Measurements from ENCODE around the gene TMEM53.
A peak's percentile ranks its signal among the peaks of the same experiment; 100 is the strongest.
"Not testable (repeated sequence)": the region's sequence is repeated elsewhere in the genome, so short reads cannot be mapped to it uniquely, and the experiment has no call there.

The TMEM53 gene

DNA sequence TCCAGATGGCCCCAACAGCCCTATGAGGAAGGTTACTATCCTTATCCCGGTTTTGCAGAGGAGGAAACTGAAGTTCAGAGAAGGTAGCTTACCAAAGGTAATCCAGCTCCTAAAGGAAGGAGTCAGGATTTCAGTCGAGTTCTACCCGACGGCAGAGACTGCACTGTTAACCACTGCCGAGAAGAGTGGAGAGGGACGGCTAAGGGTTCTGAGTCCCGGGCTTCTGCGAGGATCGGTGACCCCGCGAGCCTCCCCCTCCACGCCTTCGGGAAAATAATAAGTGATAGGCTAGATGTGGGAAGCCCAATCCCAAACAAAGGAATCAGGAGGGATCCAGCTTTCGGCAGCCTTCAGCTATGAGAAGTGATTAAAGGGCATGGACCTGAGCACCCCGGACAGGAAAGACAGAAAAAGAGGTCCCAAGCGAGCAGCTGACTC lies 587 bp downstream of the TMEM53 start:
- Histone ChIP-seq H3K9ac (ENCODE audit: low read depth in 1 of 2, low read length in 2 of 2) (peak overlapping the region; percentile 88 to 95), H3K27ac (ENCODE audit: low read depth in 2 of 2, low read length in 2 of 2) (peak overlapping the region; percentile 98 to 99), H3K4me1 (ENCODE audit: control insufficient read depth in 2 of 2, insufficient read depth in 2 of 2, low read length in 2 of 2) (peaks cover 25 to 38% of the 10 kb centered on the region in 2 donors), H3K9me3 (ENCODE audit: control insufficient read depth in 2 of 2, low read length in 2 of 2) (no peaks in the 10 kb centered on the region), H3K4me3 (ENCODE audit: low read length in 2 of 2) (peak overlapping the region; percentile 82 to 88), H3K27me3 (ENCODE audit: control insufficient read depth in 2 of 2, insufficient read depth in 2 of 2, low read length in 2 of 2) (no peaks in the 10 kb centered on the region), H3K36me3 (ENCODE audit: control insufficient read depth in 2 of 2, insufficient read depth in 2 of 2, low read length in 2 of 2) (no peaks in the 10 kb centered on the region)

DNA sequence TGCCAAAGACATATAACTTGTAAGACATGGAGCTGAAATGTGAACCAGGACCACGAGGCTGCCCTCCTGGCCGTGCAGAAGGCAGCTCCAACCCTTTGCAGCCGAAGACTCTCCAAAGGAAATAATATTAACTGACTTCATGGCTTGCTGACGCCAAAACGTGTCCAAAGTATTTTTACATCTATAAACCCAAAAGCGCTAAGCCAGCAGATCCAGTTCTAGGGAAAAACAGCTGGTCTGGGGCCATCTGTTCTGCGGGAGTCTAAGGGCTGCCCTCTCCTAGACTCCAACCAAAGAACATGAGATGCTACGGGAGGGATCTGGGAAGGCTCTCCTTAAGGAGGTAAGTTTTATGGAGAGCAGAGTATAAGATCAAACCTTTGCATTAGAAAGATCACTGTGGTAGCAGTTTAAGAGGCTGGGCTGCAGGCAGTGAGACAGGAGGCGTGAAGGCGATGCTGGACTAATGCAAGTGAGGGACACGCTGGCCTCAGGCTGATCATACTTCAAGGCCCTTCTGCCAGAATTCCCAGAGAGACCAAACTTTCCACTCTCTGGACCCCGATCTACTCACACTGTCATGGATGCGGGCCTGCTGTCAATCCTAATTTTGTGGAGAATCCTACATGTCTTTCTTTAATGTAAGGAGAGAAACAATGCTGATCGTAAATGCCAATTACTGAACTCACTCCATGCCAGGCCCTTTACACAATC lies 1.2 kb downstream of the TMEM53 start:
- Histone ChIP-seq H3K9me3 (ENCODE audit: control insufficient read depth in 2 of 2, low read length in 2 of 2) (no peaks in the 10 kb centered on the region), H3K36me3 (ENCODE audit: control insufficient read depth in 2 of 2, insufficient read depth in 2 of 2, low read length in 2 of 2) (no peaks in the 10 kb centered on the region), H3K9ac (ENCODE audit: low read depth in 1 of 2, low read length in 2 of 2) (peak overlapping the region; percentile 88 to 95), H3K27me3 (ENCODE audit: control insufficient read depth in 2 of 2, insufficient read depth in 2 of 2, low read length in 2 of 2) (no peaks in the 10 kb centered on the region), H3K4me3 (ENCODE audit: low read length in 2 of 2) (peak overlapping the region; percentile 82 to 88), H3K27ac (ENCODE audit: low read depth in 2 of 2, low read length in 2 of 2) (peak overlapping the region; percentile 98 to 99), H3K4me1 (ENCODE audit: control insufficient read depth in 2 of 2, insufficient read depth in 2 of 2, low read length in 2 of 2) (peaks cover 25 to 38% of the 10 kb centered on the region in 2 donors)

DNA sequence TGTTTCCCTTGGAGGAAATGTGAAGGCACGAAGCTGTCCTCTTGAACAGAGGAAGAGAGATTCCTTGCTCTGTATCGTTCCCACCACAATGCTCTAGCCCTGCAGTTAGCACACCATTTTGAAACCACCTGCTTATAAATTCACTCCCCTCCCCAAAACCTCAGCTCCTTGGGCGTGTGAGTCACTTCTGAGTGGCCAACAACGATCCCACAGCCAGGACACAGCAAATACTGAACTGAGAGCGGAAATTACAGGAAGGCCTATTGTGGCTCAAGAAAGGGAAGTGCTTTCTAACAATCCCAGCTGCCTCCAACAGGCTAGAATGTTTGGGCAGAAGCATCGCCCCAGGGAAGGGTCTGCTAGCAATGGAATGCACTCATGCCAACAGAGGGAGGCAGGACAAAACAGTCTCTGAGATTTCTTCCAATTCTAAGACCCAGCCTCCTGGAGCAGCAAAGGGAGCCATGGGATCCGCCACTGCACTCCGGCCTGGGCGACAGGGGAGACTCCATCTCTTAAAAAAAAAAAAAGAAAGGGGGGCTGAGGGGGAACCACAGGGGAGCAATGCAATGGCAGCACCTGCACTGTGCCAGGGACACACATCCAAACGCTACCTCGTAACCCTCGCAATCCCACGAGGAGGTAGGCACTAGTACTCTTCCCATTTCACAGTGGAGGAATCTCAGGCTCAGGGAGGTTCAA lies 1.9 kb downstream of the TMEM53 start:
- no peaks in the 10 kb centered on the region for H3K27me3 ChIP-seq (ENCODE audit: control insufficient read depth in 2 of 2, insufficient read depth in 2 of 2, low read length in 2 of 2)

DNA sequence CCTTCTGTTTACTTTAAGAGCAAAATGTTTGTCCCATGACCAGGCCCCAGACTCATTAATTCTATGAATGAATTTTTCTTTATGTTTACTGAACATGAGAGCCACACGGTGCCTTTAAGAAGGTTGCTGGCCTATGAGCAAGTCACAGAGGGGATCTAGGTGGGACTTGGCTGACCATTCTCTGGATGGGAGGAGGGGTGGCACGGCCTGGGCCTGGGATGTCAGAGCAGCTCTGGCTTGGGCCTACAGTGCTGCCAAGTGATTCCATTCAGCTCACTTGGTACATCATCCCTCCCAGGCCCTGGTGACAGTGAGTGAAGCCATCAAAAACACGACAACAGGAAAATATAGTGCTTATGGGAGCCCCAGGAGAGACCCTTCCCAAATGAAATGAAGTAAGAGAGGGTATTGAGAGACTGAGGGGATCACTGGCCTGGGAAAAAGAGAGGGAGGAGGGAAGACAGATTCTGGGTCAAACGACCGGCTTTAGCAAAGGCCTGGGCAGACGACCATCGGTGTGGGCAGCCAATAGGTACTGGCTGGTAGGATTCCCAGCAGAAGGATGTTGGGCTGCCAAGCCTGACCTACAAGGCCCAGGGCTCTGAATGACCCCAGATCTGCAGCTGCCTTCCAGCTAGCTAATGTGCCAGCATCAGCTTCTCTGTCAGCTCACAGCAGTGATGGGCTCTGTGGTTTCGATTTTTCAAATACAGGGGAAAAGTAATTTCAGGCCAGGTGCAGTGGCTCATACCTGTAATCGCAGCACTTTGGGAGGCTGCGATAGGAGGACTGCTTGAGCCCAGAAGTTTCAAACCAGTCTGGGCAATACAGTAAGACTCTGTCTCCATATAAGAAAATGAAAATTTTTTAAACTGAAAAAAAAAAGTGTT lies 3.3 kb downstream of the TMEM53 start:
- Histone ChIP-seq H3K27me3 (ENCODE audit: control insufficient read depth in 2 of 2, insufficient read depth in 2 of 2, low read length in 2 of 2) (no peaks in the 10 kb centered on the region), H3K9me3 (ENCODE audit: control insufficient read depth in 2 of 2, low read length in 2 of 2) (no peaks in the 10 kb centered on the region), H3K4me3 (ENCODE audit: low read length in 2 of 2) (no peak overlapping the region), H3K9ac (ENCODE audit: low read depth in 1 of 2, low read length in 2 of 2) (no peak overlapping the region), H3K4me1 (ENCODE audit: control insufficient read depth in 2 of 2, insufficient read depth in 2 of 2, low read length in 2 of 2) (peaks cover 19 to 23% of the 10 kb centered on the region in 2 donors), H3K27ac (ENCODE audit: low read depth in 2 of 2, low read length in 2 of 2) (no peak overlapping the region), H3K36me3 (ENCODE audit: control insufficient read depth in 2 of 2, insufficient read depth in 2 of 2, low read length in 2 of 2) (no peaks in the 10 kb centered on the region)

More for the DNA sequence above, 1.9 kb downstream of the TMEM53 start:
- Histone ChIP-seq H3K4me1 (ENCODE audit: control insufficient read depth in 2 of 2, insufficient read depth in 2 of 2, low read length in 2 of 2) (peaks cover 24 to 37% of the 10 kb centered on the region in 2 donors), H3K9me3 (ENCODE audit: control insufficient read depth in 2 of 2, low read length in 2 of 2) (no peaks in the 10 kb centered on the region), H3K9ac (ENCODE audit: low read depth in 1 of 2, low read length in 2 of 2) (peak overlapping the region in 1 of 2 donors; percentile 5), H3K4me3 (ENCODE audit: low read length in 2 of 2) (peak overlapping the region; percentile 38 to 82), H3K27ac (ENCODE audit: low read depth in 2 of 2, low read length in 2 of 2) (peak overlapping the region in 1 of 2 donors; percentile 99), H3K36me3 (ENCODE audit: control insufficient read depth in 2 of 2, insufficient read depth in 2 of 2, low read length in 2 of 2) (no peaks in the 10 kb centered on the region)

DNA sequence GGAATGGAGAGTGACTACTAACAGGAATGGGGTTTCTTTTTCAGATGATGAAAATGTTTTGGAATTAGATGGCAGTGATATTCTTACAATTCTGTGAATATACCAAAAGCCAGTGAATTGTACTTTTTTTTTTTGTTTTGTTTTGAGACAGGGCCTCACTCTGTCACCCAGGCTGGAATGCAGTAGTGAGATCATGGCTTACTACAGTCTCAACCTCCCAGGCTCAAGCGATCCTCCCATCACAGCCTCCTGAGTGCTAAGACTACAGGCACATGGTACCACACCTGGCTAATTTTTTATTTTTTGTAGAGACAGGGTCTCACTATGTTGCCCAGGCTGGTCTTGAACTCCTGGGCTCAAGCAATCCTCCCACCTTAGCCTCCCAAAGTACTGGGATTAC lies 7.6 kb downstream of the TMEM53 start:
- H3K9ac ChIP-seq (ENCODE audit: low read depth in 1 of 2, low read length in 2 of 2); H3K4me1 ChIP-seq (ENCODE audit: control insufficient read depth in 2 of 2, insufficient read depth in 2 of 2, low read length in 2 of 2): not testable (repeated sequence)

DNA sequence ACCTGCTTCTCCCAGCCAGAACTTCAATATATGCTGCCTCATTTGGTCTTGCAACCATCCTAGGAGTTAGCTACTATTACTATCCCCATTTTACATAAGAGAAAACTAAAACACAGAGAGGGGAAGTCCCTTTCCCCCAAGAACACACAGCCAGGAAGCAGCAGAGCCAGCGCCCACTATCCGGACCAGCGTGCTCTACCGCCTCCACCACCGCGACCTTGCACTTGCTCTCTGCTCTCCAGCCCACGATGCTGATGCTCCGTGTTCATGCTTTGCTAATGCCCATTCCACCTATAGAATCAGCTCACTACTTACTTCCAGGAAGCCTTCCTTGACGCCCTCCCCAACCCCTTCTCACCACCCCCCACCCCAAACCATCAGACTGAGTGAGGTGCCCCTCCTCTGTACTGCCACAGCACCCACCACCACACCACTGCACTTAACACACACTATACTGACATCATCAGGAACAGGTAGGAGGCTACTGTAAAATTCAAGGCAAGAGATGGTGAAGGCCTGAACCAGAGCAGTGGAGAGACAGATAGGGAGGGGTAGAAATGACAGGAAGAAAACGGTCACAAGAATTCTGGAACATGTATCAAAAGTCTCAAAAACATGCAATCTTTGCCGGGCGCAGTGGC lies 9.4 kb downstream of the TMEM53 start:
- H3K9ac ChIP-seq (ENCODE audit: low read depth in 1 of 2, low read length in 2 of 2), result no peak overlapping the region
- no peaks in the 10 kb centered on the region for H3K9me3 ChIP-seq (ENCODE audit: control insufficient read depth in 2 of 2, low read length in 2 of 2)
- no peak overlapping the region for H3K27ac ChIP-seq (ENCODE audit: low read depth in 2 of 2, low read length in 2 of 2)
- no peaks in the 10 kb centered on the region for H3K36me3 ChIP-seq (ENCODE audit: control insufficient read depth in 2 of 2, insufficient read depth in 2 of 2, low read length in 2 of 2)
- H3K4me1 ChIP-seq (ENCODE audit: control insufficient read depth in 2 of 2, insufficient read depth in 2 of 2, low read length in 2 of 2), result peaks cover 9 to 16% of the 10 kb centered on the region in 2 donors
- no peak overlapping the region for H3K4me3 ChIP-seq (ENCODE audit: low read length in 2 of 2)
- H3K27me3 ChIP-seq (ENCODE audit: control insufficient read depth in 2 of 2, insufficient read depth in 2 of 2, low read length in 2 of 2), result no peaks in the 10 kb centered on the region

More for the DNA sequence above, 7.6 kb downstream of the TMEM53 start:
- not testable (repeated sequence) for H3K4me3 ChIP-seq (ENCODE audit: low read length in 2 of 2); H3K27ac ChIP-seq (ENCODE audit: low read depth in 2 of 2, low read length in 2 of 2); H3K36me3 ChIP-seq (ENCODE audit: control insufficient read depth in 2 of 2, insufficient read depth in 2 of 2, low read length in 2 of 2); H3K9me3 ChIP-seq (ENCODE audit: control insufficient read depth in 2 of 2, low read length in 2 of 2); H3K27me3 ChIP-seq (ENCODE audit: control insufficient read depth in 2 of 2, insufficient read depth in 2 of 2, low read length in 2 of 2)

DNA sequence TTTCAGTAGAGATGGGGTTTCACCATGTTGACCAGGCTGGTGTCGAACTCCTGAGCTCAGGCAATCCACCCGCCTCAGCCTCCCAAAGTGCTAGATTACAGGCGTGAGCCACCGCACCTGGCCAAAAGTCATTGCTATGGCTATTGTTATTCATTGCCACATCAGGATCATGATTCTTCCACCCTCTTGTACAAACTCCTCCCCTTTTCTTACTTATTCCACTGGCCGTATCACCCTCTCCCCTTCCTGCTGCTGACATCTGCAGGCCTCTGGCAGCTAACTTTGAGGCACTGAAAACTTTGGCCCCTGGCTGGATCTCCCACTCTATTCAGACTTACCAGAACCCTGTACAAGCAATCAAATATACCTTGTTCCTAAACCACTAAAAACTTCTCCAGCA lies 10.9 kb downstream of the TMEM53 start:
- H3K36me3 ChIP-seq (ENCODE audit: control insufficient read depth in 2 of 2, insufficient read depth in 2 of 2, low read length in 2 of 2), result peaks cover 5% of the 10 kb centered on the region in 2 donors
- no peak overlapping the region for H3K4me3 ChIP-seq (ENCODE audit: low read length in 2 of 2)
- H3K27me3 ChIP-seq (ENCODE audit: control insufficient read depth in 2 of 2, insufficient read depth in 2 of 2, low read length in 2 of 2), result no peaks in the 10 kb centered on the region
- no peak overlapping the region for H3K9ac ChIP-seq (ENCODE audit: low read depth in 1 of 2, low read length in 2 of 2)
- H3K4me1 ChIP-seq (ENCODE audit: control insufficient read depth in 2 of 2, insufficient read depth in 2 of 2, low read length in 2 of 2), result peaks cover 9 to 16% of the 10 kb centered on the region in 2 donors
- H3K9me3 ChIP-seq (ENCODE audit: control insufficient read depth in 2 of 2, low read length in 2 of 2), result no peaks in the 10 kb centered on the region
- no peak overlapping the region for H3K27ac ChIP-seq (ENCODE audit: low read depth in 2 of 2, low read length in 2 of 2)

DNA sequence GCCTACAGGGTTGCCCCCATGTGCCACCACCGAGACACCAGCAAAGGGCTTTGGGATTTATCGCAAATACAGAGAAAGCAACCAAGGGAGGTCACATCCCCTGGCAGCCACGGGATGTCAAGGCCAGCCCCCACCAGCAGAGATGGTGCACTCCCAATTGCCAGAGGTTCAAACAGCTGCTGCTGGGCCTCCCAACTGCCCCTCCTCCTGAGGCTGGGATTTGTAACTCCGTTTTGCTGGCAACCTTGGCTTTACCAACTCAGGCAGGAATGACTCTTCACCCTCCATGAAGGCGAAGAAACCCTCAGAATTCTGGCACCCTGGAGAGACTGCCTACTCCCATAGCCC lies 11.6 kb downstream of the TMEM53 start:
- H3K36me3 ChIP-seq (ENCODE audit: control insufficient read depth in 2 of 2, insufficient read depth in 2 of 2, low read length in 2 of 2), result peaks cover 5% of the 10 kb centered on the region in 2 donors
- peaks cover 9 to 16% of the 10 kb centered on the region in 2 donors for H3K4me1 ChIP-seq (ENCODE audit: control insufficient read depth in 2 of 2, insufficient read depth in 2 of 2, low read length in 2 of 2)
- H3K27me3 ChIP-seq (ENCODE audit: control insufficient read depth in 2 of 2, insufficient read depth in 2 of 2, low read length in 2 of 2), result no peaks in the 10 kb centered on the region
- no peak overlapping the region for H3K27ac ChIP-seq (ENCODE audit: low read depth in 2 of 2, low read length in 2 of 2)
- no peak overlapping the region for H3K4me3 ChIP-seq (ENCODE audit: low read length in 2 of 2)
- H3K9me3 ChIP-seq (ENCODE audit: control insufficient read depth in 2 of 2, low read length in 2 of 2), result no peaks in the 10 kb centered on the region
- H3K9ac ChIP-seq (ENCODE audit: low read depth in 1 of 2, low read length in 2 of 2), result no peak overlapping the region

DNA sequence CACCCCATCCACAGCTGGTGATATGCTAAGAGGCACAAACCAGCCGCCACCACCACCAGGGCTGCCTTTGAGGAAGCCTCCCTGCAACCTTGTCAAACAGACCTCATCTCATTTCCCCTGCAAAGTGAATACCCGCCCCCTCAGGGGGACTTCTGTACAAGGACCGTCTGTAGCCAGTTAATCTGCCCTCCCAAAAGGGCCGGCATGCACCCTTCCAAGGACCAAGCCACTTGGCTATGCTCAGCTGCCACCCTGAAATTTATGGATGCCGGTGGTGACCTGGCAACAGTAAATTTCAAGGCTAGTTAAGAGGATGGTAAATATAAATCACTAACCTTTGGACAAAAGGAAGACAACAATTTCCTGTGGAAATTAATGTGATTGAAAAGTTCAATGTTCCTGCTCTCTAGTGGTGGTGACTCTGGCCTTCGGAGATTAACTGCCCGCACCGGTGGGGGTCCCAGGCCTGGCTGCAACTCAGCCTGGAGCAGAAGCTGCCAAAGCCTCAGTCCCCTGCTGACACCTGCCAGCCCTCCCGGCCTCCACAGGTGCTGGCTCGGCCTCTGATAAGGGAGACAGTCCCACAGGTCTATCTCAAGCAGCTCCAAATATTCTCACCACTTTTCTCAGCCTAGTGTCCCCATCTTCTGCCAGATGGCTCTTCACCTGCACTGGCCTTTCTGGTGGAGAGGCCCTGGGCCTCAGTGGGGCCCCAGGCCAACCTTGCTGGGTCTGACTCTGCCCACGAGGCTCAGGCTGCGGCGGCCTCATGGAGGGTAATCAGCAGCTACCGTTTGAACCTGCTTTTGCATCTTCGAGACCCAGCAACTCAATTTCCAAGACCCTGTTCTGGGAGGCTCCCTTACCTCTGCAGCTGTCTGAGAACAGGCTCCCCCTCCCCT lies 12.2 kb downstream of the TMEM53 start:
- H3K27ac ChIP-seq (ENCODE audit: low read depth in 2 of 2, low read length in 2 of 2), result no peak overlapping the region
- no peaks in the 10 kb centered on the region for H3K27me3 ChIP-seq (ENCODE audit: control insufficient read depth in 2 of 2, insufficient read depth in 2 of 2, low read length in 2 of 2)
- H3K4me1 ChIP-seq (ENCODE audit: control insufficient read depth in 2 of 2, insufficient read depth in 2 of 2, low read length in 2 of 2), result peaks cover 9 to 16% of the 10 kb centered on the region in 2 donors
- peak overlapping the region in 1 of 2 donors; percentile 26 for H3K9ac ChIP-seq (ENCODE audit: low read depth in 1 of 2, low read length in 2 of 2)
- H3K4me3 ChIP-seq (ENCODE audit: low read length in 2 of 2), result no peak overlapping the region
- peaks cover 5% of the 10 kb centered on the region in 2 donors for H3K36me3 ChIP-seq (ENCODE audit: control insufficient read depth in 2 of 2, insufficient read depth in 2 of 2, low read length in 2 of 2)
- H3K9me3 ChIP-seq (ENCODE audit: control insufficient read depth in 2 of 2, low read length in 2 of 2), result no peaks in the 10 kb centered on the region
